H1 (cell line): ENCODE data around the gene KIAA1328. TPM values are rescaled to one million over a fixed set of nuclear protein-coding genes. Genes with fewer than 3 reads are reported as not detected.

ENCODE experiments used
- CTCF ChIA-PET: fragments of 300-600 bp; sonication (Branson Sonifier 250); formaldehyde crosslinking; loops from one replicate; lab custom pipeline; 2021; ENCODE audit not compliant: partially characterized antibody; lab: Charles Lee
- POLR2A ChIA-PET: fragments of 300-600 bp; sonication (Branson Sonifier 250); formaldehyde crosslinking; loops from one replicate; lab custom pipeline; 2021; ENCODE audit warnings: inconsistent platforms; ENCODE audit not compliant: partially characterized antibody; lab: Charles Lee
- DNase-seq, 2 experiments: peaks; one replicate each; pipeline versions ENCODE4 v3.0.0 to v3.0.0-alpha.2; 2010 to 2022; ENCODE audit warnings: low spot score in 2 of 2, low read depth in 1 of 2, mixed read lengths in 1 of 2
- FAIRE-seq: peaks from 2 replicates; lab custom pipeline; 2011; peaks lifted over from hg19 to GRCh38; lab: Jason Lieb, UNC
- H2AFZ ChIP-seq: 2 replicates; pipeline ENCODE4 v1.8.1; 2012; ENCODE audit warnings: low read length, inconsistent platforms
- H2AK5ac ChIP-seq: 2 replicates; pipeline ENCODE4 v1.6.1; 2013; ENCODE audit warnings: low read depth, low read length
- H2BK120ac ChIP-seq: replicated peaks from 2 replicates; pipeline ENCODE3; 2013; ENCODE audit warnings: low read depth, low read length, inconsistent platforms
- H2BK12ac ChIP-seq: 2 replicates; pipeline ENCODE4 v1.6.1; 2013; ENCODE audit warnings: low read depth, low read length
- H2BK15ac ChIP-seq: 2 replicates; pipeline ENCODE4 v1.6.1; 2013; ENCODE audit warnings: low read length
- H2BK20ac ChIP-seq: 2 replicates; pipeline ENCODE4 v1.6.1; 2013; ENCODE audit warnings: low read length
- H2BK5ac ChIP-seq: 2 replicates; pipeline ENCODE4 v1.6.1; 2013; ENCODE audit warnings: low read depth, low read length
- H3K14ac ChIP-seq: 2 replicates; pipeline ENCODE4 v1.6.1; 2013; ENCODE audit warnings: inconsistent platforms; ENCODE audit not compliant: insufficient read length
- H3K18ac ChIP-seq: 2 replicates; pipeline ENCODE4 v1.6.1; 2013; ENCODE audit warnings: low read length; ENCODE audit errors: extremely low read depth
- H3K23ac ChIP-seq: 2 replicates; pipeline ENCODE4 v1.6.1; 2013; ENCODE audit warnings: inconsistent platforms; ENCODE audit not compliant: insufficient read length
- H3K23me2 ChIP-seq: 2 replicates; pipeline ENCODE4 v1.6.1; 2013; ENCODE audit warnings: low read depth, low read length
- H3K27ac ChIP-seq: 2 replicates; pipeline ENCODE4 v1.6.1; 2011; ENCODE audit warnings: low read depth, low read length, inconsistent platforms
- H3K27me3 ChIP-seq, 4 experiments: replicated peaks in 1 of 4; 1 replicate in 1 of 4; 2 replicates in 3 of 4; pipeline versions ENCODE4 v1.6.1 to v1.8.1; 2011 to 2013; ENCODE audit warnings: low read length in 3 of 4, mild to moderate bottlenecking in 3 of 4, inconsistent platforms in 2 of 4, mixed read lengths in 2 of 4, moderate library complexity in 1 of 4; ENCODE audit not compliant: control insufficient read depth in 3 of 4, insufficient read depth in 3 of 4; ENCODE audit errors: extremely low read depth in 1 of 4
- H3K36me3 ChIP-seq, 4 experiments: 2 replicates each; pipeline versions ENCODE4 v1.6.1 to v1.8.1; 2011 to 2013; ENCODE audit warnings: mild to moderate bottlenecking in 4 of 4, low read length in 3 of 4, moderate library complexity in 2 of 4, control low read depth in 1 of 4, inconsistent platforms in 1 of 4; ENCODE audit not compliant: insufficient read depth in 4 of 4, control insufficient read depth in 2 of 4
- H3K4ac ChIP-seq: replicated peaks from 2 replicates; pipeline ENCODE3; 2013; ENCODE audit warnings: low read length, low read depth, mixed read lengths, inconsistent platforms; ENCODE audit not compliant: insufficient read length
- H3K4me1 ChIP-seq, 4 experiments: replicated peaks in 1 of 4; 1 replicate in 1 of 4; 2 replicates in 3 of 4; pipeline versions ENCODE4 v1.6.1 to v1.8.1; 2011 to 2013; ENCODE audit warnings: low read length in 3 of 4, inconsistent platforms in 2 of 4, mixed read lengths in 1 of 4; ENCODE audit not compliant: insufficient read depth in 4 of 4, control insufficient read depth in 3 of 4
- H3K4me2 ChIP-seq, 2 experiments: 2 replicates each; pipeline versions ENCODE4 v1.6.1 to v1.8.1; 2011 to 2013; ENCODE audit warnings: low read depth in 2 of 2, low read length in 2 of 2, control low read depth in 1 of 2, inconsistent platforms in 1 of 2, mild to moderate bottlenecking in 1 of 2; ENCODE audit not compliant: insufficient read depth in 1 of 2
- H3K4me3 ChIP-seq, 4 experiments: fragments of 200-600, 300-600 bp in 1 of 4; sonication (generic), shearing (Covaris generic), sonication (Bioruptor Twin) in 1 of 4; 2 replicates each; pipeline versions ENCODE4 v1.5.1 to v1.8.1; 2011 to 2016; ENCODE audit warnings: low read length in 4 of 4, low read depth in 3 of 4, control low read depth in 2 of 4, inconsistent platforms in 2 of 4, mild to moderate bottlenecking in 2 of 4, mixed read lengths in 1 of 4, moderate library complexity in 1 of 4; ENCODE audit not compliant: insufficient read depth in 2 of 4; ENCODE audit errors: extremely low read depth in 1 of 4
- H3K56ac ChIP-seq: replicated peaks from 2 replicates; pipeline ENCODE3; 2013; ENCODE audit warnings: low read depth, mild to moderate bottlenecking, mixed read lengths, low read length, inconsistent platforms; ENCODE audit not compliant: insufficient read length
- H3K79me1 ChIP-seq: 2 replicates; pipeline ENCODE4 v1.6.1; 2013; ENCODE audit warnings: low read depth, low read length, control low read depth
- H3K79me2 ChIP-seq, 2 experiments: 2 replicates each; pipeline versions ENCODE4 v1.6.1 to v1.8.1; 2012 to 2013; ENCODE audit warnings: low read length in 2 of 2, mild to moderate bottlenecking in 2 of 2, inconsistent platforms in 1 of 2; ENCODE audit not compliant: insufficient read depth in 2 of 2, control insufficient read depth in 1 of 2
- H3K9ac ChIP-seq, 4 experiments: replicated peaks in 1 of 4; 1 replicate in 1 of 4; 2 replicates in 3 of 4; pipeline versions ENCODE4 v1.6.1 to v1.8.1; 2011 to 2013; ENCODE audit warnings: low read depth in 3 of 4, low read length in 3 of 4, control low read depth in 2 of 4, mild to moderate bottlenecking in 2 of 4, moderate library complexity in 2 of 4, inconsistent platforms in 1 of 4; ENCODE audit errors: extremely low read depth in 1 of 4
- H3K9me3 ChIP-seq, 2 experiments: 2 replicates each; pipeline versions ENCODE4 v1.6.1 to v1.8.1; 2012 to 2013; ENCODE audit warnings: mild to moderate bottlenecking in 2 of 2, moderate library complexity in 2 of 2, control low read depth in 1 of 2, inconsistent platforms in 1 of 2, low read depth in 1 of 2, low read length in 1 of 2, mixed read lengths in 1 of 2; ENCODE audit not compliant: insufficient read depth in 2 of 2
- H4K20me1 ChIP-seq, 2 experiments: replicated peaks in 1 of 2; 2 replicates each; pipeline versions ENCODE3 to v1.8.1; 2011 to 2013; ENCODE audit warnings: inconsistent platforms in 2 of 2, low read length in 2 of 2, mild to moderate bottlenecking in 1 of 2; ENCODE audit not compliant: insufficient read depth in 2 of 2, control insufficient read depth in 1 of 2
- H4K5ac ChIP-seq: 2 replicates; pipeline ENCODE4 v1.6.1; 2013; ENCODE audit warnings: low read length, low read depth, mixed read lengths, inconsistent platforms; ENCODE audit not compliant: insufficient read length
- H4K8ac ChIP-seq: 2 replicates; pipeline ENCODE4 v1.8.0; 2013; ENCODE audit warnings: mild to moderate bottlenecking, moderate library complexity, low read length, inconsistent platforms; ENCODE audit not compliant: insufficient read depth; ENCODE audit errors: extremely low read depth
- H4K91ac ChIP-seq: replicated peaks from 2 replicates; pipeline ENCODE3; 2013; ENCODE audit warnings: low read length, mixed read lengths, inconsistent platforms; ENCODE audit not compliant: insufficient read length
- ASH2L ChIP-seq: fragments of 200-600, 300-600 bp; sonication (generic); IDR thresholded peaks from one replicate; pipeline ENCODE4 v1.7.1; 2017; ENCODE audit warnings: low read length
- CREB1 ChIP-seq: IDR thresholded peaks from 2 replicates; pipeline ENCODE4 v1.6.1; 2012; ENCODE audit warnings: inconsistent platforms
- POU5F1 ChIP-seq: IDR thresholded peaks from 2 replicates; pipeline ENCODE4 v1.6.1; 2011; ENCODE audit warnings: low read depth, mild to moderate bottlenecking, low read length, moderate library complexity
- WGBS, 2 experiments: shearing (Covaris generic) in 1 of 2; methylation state at CpG; one replicate each; pipeline versions ENCODE4 v1.1.6 to v1.1.7; 2013 to 2015; ENCODE audit warnings: low lambda C conversion rate in 2 of 2, mixed read lengths in 2 of 2, inconsistent platforms in 1 of 2, low coverage in 1 of 2, missing lambda C conversion rate in 1 of 2; ENCODE audit not compliant: insufficient replicate concordance in 2 of 2, insufficient coverage in 1 of 2, insufficient read length in 1 of 2; ENCODE audit errors: extremely low coverage in 1 of 2, missing lambda C conversion rate in 1 of 2; 5-methylcytosine and 5-hydroxymethylcytosine counted together
- polyA plus RNA-seq, 7 experiments: library from polyadenylated mRNA; depleted of rRNA in 3 of 7; stranded (reverse) in 5 of 7; unstranded in 2 of 7; fragments of >200 nt in 5 of 7; fragments of 200-250 nt in 2 of 7; gene quantifications; 1 replicate in 5 of 7; 2 replicates in 1 of 7; 4 replicates in 1 of 7; pipeline versions ENCODE4 v1.2.1 to v1.2.3, GENCODE V29; 2011 to 2013; ENCODE audit warnings: missing spikeins in 2 of 7, mixed read lengths in 2 of 7
- total RNA-seq: library from RNA; stranded (reverse); fragmentation: NEBNext Ultra II Directional; extraction: Animal tissue kit (Norgen Biotek cat#: 25700); gene quantifications from 2 replicates; pipeline ENCODE4 v1.2.1, GENCODE V29; 2021

The KIAA1328 gene
- total and polyA plus RNA-seq, 2 of the 8 experiments (the other 6 are each of a cell fraction or from before 2014, with no cell fraction given): 2.6 to 5.7 TPM

DNA sequence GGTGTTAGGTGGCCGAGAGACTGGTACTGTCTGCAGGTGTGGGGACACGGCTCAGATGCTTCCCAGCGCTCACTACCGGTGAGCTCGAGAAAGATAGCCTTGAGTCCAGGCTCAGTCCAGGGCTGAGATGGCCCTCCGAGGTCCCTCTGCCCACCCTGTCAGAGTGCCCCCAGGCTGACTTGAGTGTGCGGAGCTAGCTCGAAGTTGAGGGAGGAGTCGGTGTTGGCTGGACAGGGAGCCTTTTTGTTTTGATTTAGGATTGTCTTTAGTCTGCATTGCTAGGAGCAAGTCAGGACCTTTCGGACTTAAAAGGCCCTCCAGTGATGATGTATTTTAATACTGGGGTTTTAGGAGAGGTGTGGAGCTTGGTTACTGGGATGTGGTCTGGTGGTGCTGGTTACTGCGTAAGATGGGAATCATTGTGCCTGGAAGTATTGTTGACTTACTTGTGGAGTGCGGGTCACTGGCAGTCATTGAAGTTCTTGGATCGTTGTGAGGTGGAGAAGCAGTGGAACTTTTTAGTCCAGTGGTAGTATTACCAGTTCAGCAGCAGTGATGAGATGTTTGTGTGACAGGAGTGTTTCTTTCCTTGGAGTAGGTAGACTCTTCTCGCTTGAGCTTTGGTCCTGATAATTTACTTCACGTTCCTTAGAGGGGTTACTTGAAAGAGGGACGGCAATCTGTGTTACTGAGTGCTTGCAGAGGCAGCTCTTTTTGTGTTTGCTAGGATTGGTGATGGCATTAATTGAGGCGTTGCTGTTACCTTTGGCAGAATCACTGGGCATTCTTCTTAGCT is 633 bp downstream of the KIAA1328 start:
- POLR2A ChIA-PET: interaction anchor here (0.6 to 1.6 kb wide), 5 partner anchors 11 to 160 kb away, joined by 3 to 5 read pairs (median 4); no protein-coding TSS in a partner anchor
- WGBS, 2 experiments: 35% methylated on average over 17 of the region's 17 CpGs; no CpG with 5 or more reads in 1 of the 2 experiments
- H2AFZ ChIP-seq: peak overlapping the region; percentile 88
- peak overlapping the region; percentile 24; the same call in 1 of the 2 replicates for H3K18ac ChIP-seq
- FAIRE-seq: no peak
- peak overlapping the region; percentile 71 to 95 for H3K4me2 ChIP-seq
- no peak overlapping the region for H4K5ac ChIP-seq
- peaks cover 0 to 5% (median 2%) of the 10 kb centered on the region in 4 experiments; a peak in 1 of 7 replicates for H3K4me1 ChIP-seq
- H4K91ac ChIP-seq: peak overlapping the region; percentile 62
- H3K23me2 ChIP-seq: peaks cover 7% of the 10 kb centered on the region
- peak overlapping the region; percentile 2; the same call in 1 of the 2 replicates for H2BK12ac ChIP-seq
- TF ChIP-seq ASH2L (peak; percentile 7), CREB1 (no peak), POU5F1 (0 out of 2 replicates have a peak, but pooled peaks have one; percentile 6)
- H3K9ac ChIP-seq: peak overlapping the region in 3 of 4 experiments; percentile 31 to 82 (median 45); a peak in 5 of 7 replicates
- H2BK15ac ChIP-seq: 0 out of 2 replicates have a peak overlapping the region, but pooled peaks have one; percentile 22
- H2BK5ac ChIP-seq: no peak overlapping the region
- no peak overlapping the region for H2BK20ac ChIP-seq
- no peak for DNase-seq
- no peak overlapping the region for H2BK120ac ChIP-seq
- peak overlapping the region; percentile 92 to 98 (median 95) for H3K4me3 ChIP-seq
- CTCF ChIA-PET: interaction anchor here (0.6 to 2.6 kb wide), 16 partner anchors 10 to 965 kb away, joined by 3 to 14 read pairs (median 4); no protein-coding TSS in a partner anchor
- H3K36me3 ChIP-seq: no peaks in the 10 kb centered on the region; a peak in 1 of 8 replicates
- peaks cover 0 to 12% of the 10 kb centered on the region in 2 experiments; a peak in 3 of 4 replicates for H3K79me2 ChIP-seq
- H4K8ac ChIP-seq: peak overlapping the region; percentile 45
- no peaks in the 10 kb centered on the region; the same call in 1 of the 2 replicates for H3K79me1 ChIP-seq
- H3K27me3 ChIP-seq: no peaks in the 10 kb centered on the region
- no peak overlapping the region for H3K4ac ChIP-seq
- no peak overlapping the region for H3K23ac ChIP-seq
- H3K9me3 ChIP-seq: no peaks in the 10 kb centered on the region
- H4K20me1 ChIP-seq: no peaks in the 10 kb centered on the region
- no peak overlapping the region for H3K27ac ChIP-seq
- H3K56ac ChIP-seq: no peak overlapping the region
- no peak overlapping the region for H2AK5ac ChIP-seq
- H3K14ac ChIP-seq: no peak overlapping the region
